GM19193 (cell line): Measurements from ENCODE around the gene CACNA2D2.

Experiments used
- POLR2A ChIP-seq: IDR thresholded peaks from 4 replicates; pipeline ENCODE4 v1.6.1; 2011; ENCODE audit not compliant: insufficient read depth, insufficient read length; ENCODE audit errors: extremely low read depth

CACNA2D2 gene

GRCh38 chr3:50371133-50371685 is 132.2 kb downstream of the CACNA2D2 start:
- no peak for TF ChIP-seq POLR2A

DNA sequence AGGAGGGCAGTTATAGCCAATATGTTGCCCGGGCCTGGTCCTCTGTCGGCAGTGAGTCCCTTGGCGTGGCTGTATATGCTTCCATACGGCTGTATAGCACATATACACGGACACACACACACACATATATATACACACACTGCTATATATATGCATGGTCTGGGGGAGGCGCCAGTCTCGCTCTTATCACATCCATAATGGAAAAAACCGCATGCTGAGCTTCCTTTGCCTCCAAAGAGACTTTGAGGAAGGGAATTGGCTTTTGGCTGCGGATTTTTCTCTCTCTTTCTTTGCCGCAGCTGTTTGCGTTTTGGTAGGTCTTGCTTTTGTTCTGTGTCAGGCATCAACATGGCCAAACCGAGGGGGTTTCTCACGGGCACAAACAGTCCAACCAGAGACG is 132.8 kb downstream of the CACNA2D2 start:
- no peak for TF ChIP-seq POLR2A

- no peak for TF ChIP-seq POLR2A
Measured at GRCh38 chr3:50369012-50369670, 134.3 kb downstream of the CACNA2D2 start.

GRCh38 chr3:50365842-50366220 is 137.6 kb downstream of the CACNA2D2 start:
- TF ChIP-seq POLR2A = no peak

- TF ChIP-seq POLR2A = no peak
Measured at GRCh38 chr3:50365080-50365841, 138.2 kb downstream of the CACNA2D2 start.

- no peak for TF ChIP-seq POLR2A
Measured at GRCh38 chr3:50364573-50365079, 138.8 kb downstream of the CACNA2D2 start.

GRCh38 chr3:50359760-50360110 is 143.7 kb downstream of the CACNA2D2 start:
- TF ChIP-seq POLR2A = no peak

DNA sequence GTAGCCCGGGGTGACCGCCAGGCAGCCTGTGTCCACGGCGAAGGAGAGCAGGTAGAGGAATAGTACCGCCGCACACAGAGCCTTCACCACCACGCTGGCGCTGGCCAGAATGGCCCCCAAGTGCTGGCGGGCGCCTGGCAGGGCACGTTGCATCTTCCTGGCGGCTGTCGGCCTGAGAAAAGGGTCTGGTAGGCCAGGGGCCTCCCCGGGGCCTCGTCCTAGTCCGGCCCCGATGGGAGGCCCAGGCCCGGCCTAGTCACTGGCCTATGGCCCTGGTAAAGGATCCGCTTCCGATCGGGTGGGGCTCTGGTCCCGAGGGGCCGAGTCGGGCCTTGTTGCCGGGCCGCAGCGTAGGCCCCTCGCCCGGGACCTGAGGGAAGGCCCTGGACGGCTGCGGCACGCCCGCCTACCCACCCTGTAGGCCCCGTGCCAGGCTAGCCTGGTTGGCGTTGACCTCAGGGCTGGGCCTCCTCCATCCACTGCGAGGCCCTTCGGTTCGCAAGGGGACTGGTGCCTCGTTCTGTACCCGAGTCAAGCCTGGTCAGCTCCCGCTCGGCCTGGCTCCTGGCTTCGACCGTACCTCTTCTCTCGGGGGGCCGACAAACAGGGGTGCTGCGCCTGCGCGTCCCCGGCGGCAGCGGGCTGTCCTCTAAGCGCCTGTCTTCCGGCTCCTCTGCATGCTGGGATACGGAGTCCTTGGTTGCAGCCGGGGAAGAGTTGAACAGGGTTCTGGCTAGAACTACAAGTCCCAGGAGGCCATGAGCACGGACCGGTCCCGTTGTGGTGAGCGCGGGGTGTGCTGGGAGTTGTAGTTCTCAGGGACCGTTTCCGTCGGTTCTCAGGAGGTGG is 144.3 kb downstream of the CACNA2D2 start, which contains the start of gene TMEM115:
TMEM115 (minus strand) TSS at position 611 of the 849 bp plus-strand sequence; CDS start at position 153, 458 bp downstream.
- peak; percentile 63 for TF ChIP-seq POLR2A

GRCh38 chr3:50358355-50358910 is 145.0 kb downstream of the CACNA2D2 start:
- no peak for TF ChIP-seq POLR2A

DNA sequence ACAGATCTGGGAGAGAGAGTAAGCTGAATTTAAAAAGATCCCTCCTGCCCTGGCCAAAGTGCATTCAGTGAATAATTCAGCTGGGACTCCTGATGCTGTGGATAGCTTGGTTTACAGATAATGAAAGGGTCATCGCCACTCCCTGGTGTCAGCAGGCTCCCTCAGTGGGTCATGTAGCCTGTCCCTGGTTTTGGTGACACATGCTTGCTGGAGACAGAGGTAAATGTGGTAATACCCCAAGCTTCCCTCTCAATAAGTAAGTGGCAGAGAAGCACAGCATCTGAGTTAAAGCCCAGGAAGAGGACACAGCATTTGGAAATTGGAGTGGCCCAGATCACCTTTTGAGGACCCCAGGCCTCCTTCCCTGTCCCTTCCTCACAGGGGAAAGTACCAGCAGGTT is 146.0 kb downstream of the CACNA2D2 start:
- TF ChIP-seq POLR2A = no peak

GRCh38 chr3:50356553-50356952 is 146.9 kb downstream of the CACNA2D2 start:
- no peak for TF ChIP-seq POLR2A

DNA sequence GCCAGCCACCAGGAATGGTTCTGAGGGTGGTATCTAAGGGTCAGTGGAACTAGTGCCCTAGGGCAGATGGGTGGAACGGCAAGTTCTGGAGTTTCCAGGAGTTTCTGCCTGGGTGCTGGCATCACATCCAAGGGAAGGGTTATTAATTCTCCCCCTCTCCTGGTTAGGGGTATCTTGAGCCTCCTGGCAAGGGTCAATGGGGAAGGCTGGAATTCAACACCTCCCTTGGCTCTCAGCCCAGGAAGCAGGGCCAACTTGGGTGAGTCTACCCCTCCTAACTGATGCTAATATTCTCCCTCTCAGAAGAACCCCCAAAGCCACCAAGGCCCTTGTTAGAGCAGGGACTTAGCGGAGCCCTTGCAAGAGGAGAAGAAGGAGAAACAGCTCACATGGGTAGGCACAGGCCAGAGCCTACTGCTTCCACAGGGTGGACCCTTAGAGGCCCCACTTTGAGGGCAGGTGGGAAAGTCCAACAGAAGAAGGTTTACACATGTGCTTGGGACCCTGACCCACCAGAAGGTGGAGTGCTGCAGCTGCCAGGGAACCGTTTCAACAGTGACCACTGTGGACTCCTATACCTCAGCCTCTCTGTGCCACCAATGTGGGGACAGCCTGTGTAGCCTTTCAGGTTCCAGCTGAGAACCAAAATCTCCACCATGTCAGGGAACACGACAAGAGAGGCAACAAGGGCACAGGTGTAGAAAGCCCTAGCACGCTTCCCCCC is 147.4 kb downstream of the CACNA2D2 start:
- TF ChIP-seq POLR2A = no peak

DNA sequence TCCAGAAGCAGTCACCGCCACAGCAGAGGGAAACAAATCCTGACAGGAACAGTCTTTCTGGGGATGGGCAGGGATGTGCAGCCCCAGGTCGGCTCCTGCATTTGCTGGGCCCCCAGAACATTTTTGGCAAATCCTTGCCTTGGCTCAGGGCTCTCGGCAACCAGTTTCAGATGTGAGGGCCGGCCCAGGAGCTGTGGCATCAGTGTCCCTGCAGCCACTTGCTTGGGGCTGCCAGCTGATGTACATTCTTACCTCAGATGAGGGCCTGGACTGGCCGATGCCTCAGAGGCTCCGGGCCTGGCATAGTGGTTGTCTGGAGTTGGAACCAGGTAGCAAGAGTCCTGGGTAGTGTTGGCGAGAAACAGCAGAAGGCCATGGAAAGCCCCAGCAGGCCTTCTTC is 148.6 kb downstream of the CACNA2D2 start:
- TF ChIP-seq POLR2A = no peak
